HEK293T (cell line): ENCODE data around the gene ZNF552.
"Not testable (repeated sequence)": the region's sequence is repeated elsewhere in the genome, so short reads cannot be mapped to it uniquely, and the experiment has no call there.

Source experiments
- BHLHE40 ChIP-seq: fragments of 450-650 bp; IDR thresholded peaks from 2 replicates; pipeline ENCODE4 v1.6.1; 2016; ENCODE audit warnings: mild to moderate bottlenecking, moderate library complexity, borderline replicate concordance
- CTBP1 ChIP-seq: fragments of 450-650 bp; IDR thresholded peaks from 2 replicates; pipeline ENCODE4 v1.6.1; 2016; ENCODE audit warnings: borderline replicate concordance
- FOXA1 ChIP-seq: fragments of 450-650 bp; IDR thresholded peaks from 2 replicates; pipeline ENCODE4 v1.6.1; 2016; ENCODE audit warnings: mild to moderate bottlenecking
- FOXK2 ChIP-seq: fragments of 450-650 bp; IDR thresholded peaks from 2 replicates; pipeline ENCODE4 v1.6.1; 2016; ENCODE audit warnings: mild to moderate bottlenecking
- FOXM1 ChIP-seq: fragments of 450-650 bp; IDR thresholded peaks from 2 replicates; pipeline ENCODE4 v1.6.1; 2017; ENCODE audit warnings: mild to moderate bottlenecking, borderline replicate concordance
- HDGF ChIP-seq: fragments of 450-650 bp; IDR thresholded peaks from 2 replicates; pipeline ENCODE4 v1.6.1; 2017; ENCODE audit warnings: antibody characterized with exemption, borderline replicate concordance
- L3MBTL2 ChIP-seq: fragments of 450-650 bp; conservative IDR thresholded peaks from 2 replicates; pipeline ENCODE4 v1.6.1; 2016; ENCODE audit warnings: mild to moderate bottlenecking
- LEF1 ChIP-seq: fragments of 450-650 bp; IDR thresholded peaks from 2 replicates; pipeline ENCODE4 v1.6.1; 2017; ENCODE audit warnings: mild to moderate bottlenecking, borderline replicate concordance
- NFRKB ChIP-seq: fragments of 450-650 bp; IDR thresholded peaks from 2 replicates; pipeline ENCODE4 v1.6.1; 2016; ENCODE audit warnings: mild to moderate bottlenecking, moderate library complexity
- SP1 ChIP-seq: fragments of 450-650 bp; IDR thresholded peaks from 2 replicates; pipeline ENCODE4 v1.6.1; 2017
- SUZ12 ChIP-seq: fragments of 450-650 bp; IDR thresholded peaks from 2 replicates; pipeline ENCODE4 v1.6.1; 2016; ENCODE audit warnings: mild to moderate bottlenecking
- TARDBP ChIP-seq: fragments of 450-650 bp; IDR thresholded peaks from 2 replicates; pipeline ENCODE4 v1.6.1; 2016
- ZNF384 ChIP-seq: fragments of 450-650 bp; IDR thresholded peaks from 2 replicates; pipeline ENCODE4 v1.6.1; 2016

DNA sequence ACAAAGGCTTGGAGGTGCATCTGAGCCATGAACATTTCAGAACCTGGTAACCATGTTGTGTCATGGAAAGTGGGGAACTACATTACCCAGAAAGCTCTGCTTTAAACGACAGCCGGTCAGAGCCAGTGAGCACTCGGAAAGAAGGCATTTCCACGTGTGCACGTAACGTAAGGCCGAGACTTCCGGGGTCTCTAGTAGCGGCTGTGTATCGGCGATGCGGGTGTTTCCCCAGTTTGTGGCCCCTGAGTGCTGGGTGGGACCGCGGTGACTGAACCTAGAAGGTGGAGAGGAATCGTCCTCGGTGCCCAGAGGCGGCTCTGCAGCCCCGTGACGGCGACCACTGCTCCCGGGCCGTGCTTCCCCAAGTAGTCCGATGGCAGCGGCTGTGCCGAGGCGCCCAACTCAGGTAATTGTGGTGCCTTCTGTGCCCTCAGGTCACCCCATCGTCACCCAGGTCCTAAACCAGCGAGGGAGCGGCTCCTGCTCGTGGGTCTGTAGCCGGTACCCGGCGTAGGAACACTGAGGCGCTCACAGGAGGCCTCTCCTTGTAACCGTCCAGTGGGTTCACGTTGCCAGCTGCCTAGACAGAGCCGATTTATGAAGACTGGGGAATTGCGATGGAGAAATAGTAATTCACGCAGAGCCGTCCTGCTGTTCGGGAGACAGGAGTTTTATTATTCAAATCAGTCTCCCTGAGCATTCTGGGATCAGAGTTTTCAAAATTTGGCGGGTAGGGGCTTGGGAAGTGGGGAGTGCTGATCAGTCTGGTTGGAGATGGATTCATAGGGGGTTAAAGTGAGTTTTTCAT, 35.2 kb upstream of the ZNF552 start, which contains the start of gene ZNF587:
- TF ChIP-seq NFRKB, SP1, CTBP1, FOXK2, FOXA1, BHLHE40, SUZ12, ZNF384, HDGF, TARDBP, LEF1, FOXM1: not testable (repeated sequence)
- TF ChIP-seq L3MBTL2 = peak; percentile 42
